Glutamatergic neuron (in vitro differentiated cells): ENCODE measurements around the gene ALG8. TPM values are rescaled to one million over a fixed set of nuclear protein-coding genes. Genes with fewer than 3 reads are reported as not detected.
"Not testable (repeated sequence)": the region's sequence is repeated elsewhere in the genome, so short reads cannot be mapped to it uniquely, and the experiment has no call there.

Experiments used
- DNase-seq: peaks from one replicate; pipeline ENCODE4 v3.0.0; 2022
- H3K27ac Mint-ChIP-seq: one replicate; pipeline ENCODE4 v1.8.0; 2020; ENCODE audit warnings: mild to moderate bottlenecking, mixed read lengths, inconsistent platforms; ENCODE audit not compliant: unreplicated experiment
- H3K27me3 Mint-ChIP-seq: one replicate; pipeline ENCODE4 v1.8.0; 2020; ENCODE audit warnings: mild to moderate bottlenecking, moderate library complexity, mixed read lengths, inconsistent platforms; ENCODE audit not compliant: unreplicated experiment
- H3K36me3 Mint-ChIP-seq: one replicate; pipeline ENCODE4 v1.8.0; 2020; ENCODE audit warnings: mild to moderate bottlenecking, mixed read lengths, inconsistent platforms; ENCODE audit not compliant: unreplicated experiment
- H3K4me1 Mint-ChIP-seq: one replicate; pipeline ENCODE4 v1.8.0; 2020; ENCODE audit warnings: mild to moderate bottlenecking, low read depth, mixed read lengths, inconsistent platforms; ENCODE audit not compliant: unreplicated experiment
- H3K4me3 Mint-ChIP-seq: one replicate; pipeline ENCODE4 v1.8.0; 2020; ENCODE audit warnings: mild to moderate bottlenecking, mixed read lengths, inconsistent platforms; ENCODE audit not compliant: unreplicated experiment
- H3K9me3 Mint-ChIP-seq: one replicate; pipeline ENCODE4 v1.8.0; 2020; ENCODE audit warnings: mild to moderate bottlenecking, moderate library complexity, mixed read lengths, inconsistent platforms; ENCODE audit not compliant: unreplicated experiment
- total RNA-seq: library from RNA; stranded (reverse); fragmentation: NEBNext Ultra II Directional; extraction: Animal tissue kit (Norgen Biotek cat#: 25700); gene quantifications from one replicate; pipeline ENCODE4 v1.2.1, GENCODE V29; 2021; ENCODE audit not compliant: unreplicated experiment
- TF ChIP-seq, protein P1 (sequence below): fragments of 200-600 bp; sonication (generic); IDR thresholded peaks from one replicate; pipeline ENCODE4 v1.5.0; 2021; ENCODE audit not compliant: partially characterized antibody, unreplicated experiment

Gene ALG8
- total RNA-seq, 1 donor from 2014 or later, result 30.3 TPM

DNA sequence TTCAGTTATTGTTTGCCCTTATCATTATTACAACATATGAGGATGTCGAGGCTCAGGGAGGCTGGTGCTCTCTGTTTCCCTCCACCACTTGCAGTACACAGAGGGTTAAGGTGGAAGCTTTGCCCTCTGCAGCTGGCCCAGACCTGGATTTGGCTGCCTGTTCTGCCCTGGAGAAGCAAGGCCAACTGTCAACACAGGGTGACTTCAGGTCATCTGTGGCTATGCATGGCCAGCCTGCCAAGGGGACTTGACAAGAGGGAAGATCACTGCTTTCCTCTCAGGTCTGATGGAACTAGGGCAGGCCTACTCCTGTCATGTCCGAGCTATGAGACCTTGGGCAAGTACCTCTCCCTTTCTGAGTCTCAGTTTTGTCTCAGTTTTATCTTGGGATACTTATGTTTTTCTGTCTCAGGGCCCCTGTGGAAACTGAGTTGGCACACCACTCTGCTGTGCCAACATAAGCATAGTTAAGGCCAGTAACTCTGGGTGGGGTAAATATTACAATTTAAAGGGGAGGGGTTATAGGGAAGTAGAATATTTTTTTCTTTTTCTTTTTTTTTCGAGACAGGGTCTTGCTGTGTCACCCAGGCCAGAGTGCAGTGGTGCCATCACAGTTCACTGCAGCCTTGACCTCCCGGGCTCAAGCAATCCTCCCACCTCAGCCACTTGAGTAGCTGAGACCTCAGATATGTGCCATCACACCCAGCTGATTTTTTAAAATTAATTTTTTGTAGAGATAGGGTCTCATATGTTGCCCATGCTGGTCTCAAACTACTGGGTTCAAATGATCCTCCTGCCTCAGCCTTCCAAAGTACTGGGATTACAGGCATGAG lies 78.1 kb downstream of the ALG8 start:
- DNase-seq, result no peak
- H3K27me3 Mint-ChIP-seq, result no peaks in the 10 kb centered on the region
- no peaks in the 10 kb centered on the region for H3K9me3 Mint-ChIP-seq
- TF ChIP-seq, protein P1, sequence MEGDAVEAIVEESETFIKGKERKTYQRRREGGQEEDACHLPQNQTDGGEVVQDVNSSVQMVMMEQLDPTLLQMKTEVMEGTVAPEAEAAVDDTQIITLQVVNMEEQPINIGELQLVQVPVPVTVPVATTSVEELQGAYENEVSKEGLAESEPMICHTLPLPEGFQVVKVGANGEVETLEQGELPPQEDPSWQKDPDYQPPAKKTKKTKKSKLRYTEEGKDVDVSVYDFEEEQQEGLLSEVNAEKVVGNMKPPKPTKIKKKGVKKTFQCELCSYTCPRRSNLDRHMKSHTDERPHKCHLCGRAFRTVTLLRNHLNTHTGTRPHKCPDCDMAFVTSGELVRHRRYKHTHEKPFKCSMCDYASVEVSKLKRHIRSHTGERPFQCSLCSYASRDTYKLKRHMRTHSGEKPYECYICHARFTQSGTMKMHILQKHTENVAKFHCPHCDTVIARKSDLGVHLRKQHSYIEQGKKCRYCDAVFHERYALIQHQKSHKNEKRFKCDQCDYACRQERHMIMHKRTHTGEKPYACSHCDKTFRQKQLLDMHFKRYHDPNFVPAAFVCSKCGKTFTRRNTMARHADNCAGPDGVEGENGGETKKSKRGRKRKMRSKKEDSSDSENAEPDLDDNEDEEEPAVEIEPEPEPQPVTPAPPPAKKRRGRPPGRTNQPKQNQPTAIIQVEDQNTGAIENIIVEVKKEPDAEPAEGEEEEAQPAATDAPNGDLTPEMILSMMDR, result no peak
- H3K4me3 Mint-ChIP-seq, result no peak overlapping the region
- no peaks in the 10 kb centered on the region for H3K36me3 Mint-ChIP-seq
- H3K27ac Mint-ChIP-seq, result no peak overlapping the region
- H3K4me1 Mint-ChIP-seq, result no peaks in the 10 kb centered on the region

DNA sequence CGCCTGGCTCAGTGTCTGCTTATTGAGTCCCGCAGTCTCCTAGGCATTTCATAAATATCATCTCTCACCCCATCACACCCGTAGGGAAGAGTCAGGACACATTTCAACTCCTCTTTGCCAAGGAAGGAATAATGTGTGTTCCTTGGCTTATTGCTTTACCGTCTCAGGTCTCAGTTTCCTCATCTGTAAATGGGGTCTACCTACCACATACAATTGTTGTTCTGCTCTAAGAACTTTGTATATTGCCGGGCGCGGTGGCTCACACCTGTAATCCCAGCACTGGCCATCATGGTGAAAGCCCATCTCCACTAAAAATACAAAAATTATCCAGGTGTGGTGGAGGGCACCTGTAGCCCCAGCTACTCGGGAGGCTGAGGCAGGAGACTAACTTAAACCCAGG lies 78.9 kb downstream of the ALG8 start:
- no peaks in the 10 kb centered on the region for H3K4me1 Mint-ChIP-seq
- TF ChIP-seq, protein P1, result no peak
- H3K27me3 Mint-ChIP-seq, result no peaks in the 10 kb centered on the region
- H3K27ac Mint-ChIP-seq, result no peak overlapping the region
- DNase-seq, result no peak
- no peaks in the 10 kb centered on the region for H3K9me3 Mint-ChIP-seq
- no peaks in the 10 kb centered on the region for H3K36me3 Mint-ChIP-seq
- H3K4me3 Mint-ChIP-seq, result no peak overlapping the region

DNA sequence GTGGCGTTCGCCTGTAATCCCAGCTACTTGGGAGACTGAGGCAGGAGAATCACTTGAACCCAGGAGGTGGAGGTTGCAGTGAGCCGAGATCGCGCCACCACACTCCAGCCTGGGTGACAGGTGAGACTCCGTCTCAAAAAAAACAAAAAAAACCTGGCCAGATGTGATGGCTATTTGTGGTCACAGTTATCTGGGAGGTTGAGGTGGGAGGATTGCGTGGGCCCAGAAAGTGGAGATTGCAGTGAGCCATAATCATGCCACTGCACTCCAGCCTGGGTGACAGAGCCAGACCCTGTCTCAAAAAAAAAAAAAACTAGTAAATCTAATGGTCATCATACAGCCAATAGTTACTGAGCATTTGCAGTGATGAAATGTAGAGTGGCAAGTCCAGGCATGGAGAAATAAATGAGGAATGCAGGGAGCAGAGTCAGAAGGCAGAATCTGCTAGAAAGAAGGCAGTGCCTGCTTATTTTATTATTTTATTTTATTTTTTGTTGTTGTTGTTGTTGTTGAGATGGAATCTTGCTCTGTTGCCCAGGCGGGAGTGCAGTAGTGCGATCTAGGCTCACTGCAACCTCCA lies 79.6 kb downstream of the ALG8 start:
- not testable (repeated sequence) for H3K9me3 Mint-ChIP-seq

DNA sequence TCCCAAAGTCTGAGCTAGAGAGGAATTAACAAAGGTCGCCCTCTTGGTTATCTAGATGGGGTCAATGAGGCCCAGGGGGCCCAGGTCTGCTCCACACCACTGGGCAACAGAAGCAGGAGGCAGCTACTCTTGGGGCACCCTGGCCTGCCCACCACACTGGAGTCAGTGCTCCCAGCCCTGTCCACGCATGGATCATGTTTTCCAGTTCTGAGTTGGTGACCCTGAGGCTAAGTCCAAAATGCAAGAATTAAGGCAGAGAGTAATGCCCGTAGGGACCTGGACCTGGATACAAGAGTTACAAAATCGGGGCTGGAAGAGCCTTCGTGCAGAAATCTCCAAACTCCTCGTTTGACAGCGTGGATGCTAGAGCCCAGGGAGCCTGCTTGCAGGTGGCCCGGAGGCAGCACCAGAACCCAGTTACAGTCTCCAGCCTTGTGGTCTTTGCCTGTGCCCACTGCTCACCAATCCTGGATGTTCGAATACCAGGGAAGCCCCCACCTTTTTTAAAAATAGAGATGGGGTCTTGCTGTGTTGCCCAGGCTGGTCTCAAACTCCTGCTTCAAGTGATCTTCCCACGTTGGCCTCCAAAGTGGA lies 81.9 kb downstream of the ALG8 start:
- no peaks in the 10 kb centered on the region for H3K36me3 Mint-ChIP-seq
- peaks cover 3% of the 10 kb centered on the region for H3K9me3 Mint-ChIP-seq
- peaks cover 2% of the 10 kb centered on the region for H3K27me3 Mint-ChIP-seq
- H3K4me3 Mint-ChIP-seq, result no peak overlapping the region
- H3K27ac Mint-ChIP-seq, result peak overlapping the region; percentile 33
- TF ChIP-seq, protein P1, result no peak
- DNase-seq, result no peak
- H3K4me1 Mint-ChIP-seq, result no peaks in the 10 kb centered on the region

More for the DNA sequence above, 79.6 kb downstream of the ALG8 start:
- not testable (repeated sequence) for DNase-seq, H3K36me3 Mint-ChIP-seq, H3K4me1 Mint-ChIP-seq, H3K4me3 Mint-ChIP-seq, H3K27ac Mint-ChIP-seq, H3K27me3 Mint-ChIP-seq

DNA sequence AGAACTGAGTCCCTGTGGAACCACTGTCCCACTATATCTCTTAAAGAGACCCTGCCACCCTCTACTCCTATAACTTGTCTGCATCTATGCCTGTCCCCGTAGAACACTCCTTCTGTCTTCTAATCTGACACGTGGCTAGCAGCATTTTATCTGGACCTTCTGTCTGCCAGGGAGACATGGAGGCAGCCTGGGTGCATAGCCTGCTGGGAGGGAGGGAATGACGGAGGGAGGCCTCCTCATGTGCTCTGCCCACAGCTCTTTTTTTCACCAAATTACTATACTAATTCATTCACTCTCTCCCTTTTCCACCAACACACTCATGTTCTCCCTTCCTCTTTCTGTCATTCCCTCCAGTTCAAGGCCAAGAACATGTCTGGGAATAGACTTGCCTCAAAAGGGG lies 83.3 kb downstream of the ALG8 start:
- no peak for DNase-seq
- Mint-ChIP-seq H3K4me1 (no peaks in the 10 kb centered on the region), H3K4me3 (no peak overlapping the region), H3K27me3 (peaks cover 2% of the 10 kb centered on the region), H3K27ac (no peak overlapping the region), H3K36me3 (no peaks in the 10 kb centered on the region), H3K9me3 (peaks cover 3% of the 10 kb centered on the region)
- TF ChIP-seq, protein P1, result no peak
